ENCODE data around the gene PTS. TPM values are rescaled to one million over a fixed set of nuclear protein-coding genes. Genes with fewer than 3 reads are reported as not detected.

Gene PTS
- total RNA-seq, 1 donor from 2014 or later = 40.1 TPM

DNA sequence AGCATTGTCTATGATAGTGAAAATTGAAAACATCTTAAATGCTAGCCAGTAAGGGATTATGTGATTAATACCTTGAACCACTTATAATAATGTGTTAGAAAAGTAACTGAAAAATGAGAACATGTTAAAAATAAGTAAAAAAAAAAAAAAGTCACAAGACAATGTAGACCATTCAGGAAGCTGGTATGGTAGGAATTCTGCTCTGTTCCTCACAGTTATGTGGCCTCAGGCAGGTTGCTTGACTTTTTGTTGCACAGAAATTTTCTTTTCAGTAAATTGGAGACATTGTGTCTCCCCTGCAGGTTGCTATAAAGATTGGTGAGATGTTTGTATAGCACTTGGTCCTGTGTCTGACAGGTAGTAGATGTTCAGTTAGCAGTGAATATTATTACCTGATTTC lies 51.7 kb downstream of the PTS start:
- no peak for DNase-seq (ENCODE audit: low read depth, low spot score)
- H3K9me3 Mint-ChIP-seq = no peaks in the 10 kb centered on the region
- TF ChIP-seq, protein P1, sequence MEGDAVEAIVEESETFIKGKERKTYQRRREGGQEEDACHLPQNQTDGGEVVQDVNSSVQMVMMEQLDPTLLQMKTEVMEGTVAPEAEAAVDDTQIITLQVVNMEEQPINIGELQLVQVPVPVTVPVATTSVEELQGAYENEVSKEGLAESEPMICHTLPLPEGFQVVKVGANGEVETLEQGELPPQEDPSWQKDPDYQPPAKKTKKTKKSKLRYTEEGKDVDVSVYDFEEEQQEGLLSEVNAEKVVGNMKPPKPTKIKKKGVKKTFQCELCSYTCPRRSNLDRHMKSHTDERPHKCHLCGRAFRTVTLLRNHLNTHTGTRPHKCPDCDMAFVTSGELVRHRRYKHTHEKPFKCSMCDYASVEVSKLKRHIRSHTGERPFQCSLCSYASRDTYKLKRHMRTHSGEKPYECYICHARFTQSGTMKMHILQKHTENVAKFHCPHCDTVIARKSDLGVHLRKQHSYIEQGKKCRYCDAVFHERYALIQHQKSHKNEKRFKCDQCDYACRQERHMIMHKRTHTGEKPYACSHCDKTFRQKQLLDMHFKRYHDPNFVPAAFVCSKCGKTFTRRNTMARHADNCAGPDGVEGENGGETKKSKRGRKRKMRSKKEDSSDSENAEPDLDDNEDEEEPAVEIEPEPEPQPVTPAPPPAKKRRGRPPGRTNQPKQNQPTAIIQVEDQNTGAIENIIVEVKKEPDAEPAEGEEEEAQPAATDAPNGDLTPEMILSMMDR (conservative IDR thresholded peaks at IDR 0.05) = no peak
- peaks cover 15% of the 10 kb centered on the region for H3K4me1 Mint-ChIP-seq
- no peak overlapping the region for H3K4me3 Mint-ChIP-seq
- H3K27ac Mint-ChIP-seq (ENCODE audit: unreplicated experiment) = no peak overlapping the region
- H3K36me3 Mint-ChIP-seq (ENCODE audit: low read depth) = no peaks in the 10 kb centered on the region
- no peaks in the 10 kb centered on the region for H3K27me3 Mint-ChIP-seq (ENCODE audit: low read depth)

DNA sequence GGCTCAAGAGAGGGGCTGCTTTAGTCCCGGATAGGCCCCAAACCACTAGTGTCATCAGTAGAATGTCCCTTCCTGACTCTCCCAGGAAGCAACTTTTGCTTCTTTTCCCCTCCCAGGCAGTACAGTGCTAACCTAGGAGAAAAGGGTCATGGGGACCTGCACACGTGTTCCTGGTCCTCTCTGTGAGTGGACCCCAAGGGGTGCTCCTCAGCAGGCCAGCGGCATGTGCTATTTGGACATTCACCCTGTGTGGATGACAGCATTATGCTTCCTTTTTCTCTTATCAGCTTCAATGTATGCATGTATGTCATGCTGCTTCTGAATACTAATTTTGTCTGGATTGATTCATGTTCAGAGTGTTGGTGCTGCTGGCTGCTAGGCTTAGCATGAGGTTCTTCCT lies 52.6 kb downstream of the PTS start:
- no peak overlapping the region for H3K4me3 Mint-ChIP-seq
- TF ChIP-seq, protein P1 (conservative IDR thresholded peaks at IDR 0.05) = no peak
- H3K36me3 Mint-ChIP-seq (ENCODE audit: low read depth) = no peaks in the 10 kb centered on the region
- H3K27ac Mint-ChIP-seq (ENCODE audit: unreplicated experiment) = no peak overlapping the region
- no peaks in the 10 kb centered on the region for H3K27me3 Mint-ChIP-seq (ENCODE audit: low read depth)
- peaks cover 15% of the 10 kb centered on the region for H3K4me1 Mint-ChIP-seq
- H3K9me3 Mint-ChIP-seq = no peaks in the 10 kb centered on the region
- DNase-seq (ENCODE audit: low read depth, low spot score) = no peak

DNA sequence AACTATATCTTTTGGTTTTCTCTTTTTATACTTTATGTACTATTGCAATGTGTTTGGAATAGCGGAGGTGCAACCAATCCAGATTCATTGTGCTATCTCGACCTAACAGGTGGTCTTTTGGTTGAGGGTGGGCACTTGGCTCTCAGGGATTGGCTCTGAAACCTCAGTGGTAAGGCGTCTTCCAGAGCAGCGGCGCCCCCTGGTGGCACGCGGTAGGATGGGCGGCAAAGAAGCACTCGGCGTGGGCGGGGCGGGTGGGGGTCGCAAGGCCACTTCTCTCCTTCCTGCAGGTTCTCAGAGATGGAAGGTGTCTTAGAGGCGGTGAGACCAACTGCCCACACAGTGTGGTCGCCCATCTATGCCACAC lies 53.7 kb downstream of the PTS start:
- TF ChIP-seq, protein P1 (conservative IDR thresholded peaks at IDR 0.05) = peak; percentile 78
- no peaks in the 10 kb centered on the region for H3K9me3 Mint-ChIP-seq
- peaks cover 15% of the 10 kb centered on the region for H3K4me1 Mint-ChIP-seq
- no peaks in the 10 kb centered on the region for H3K27me3 Mint-ChIP-seq (ENCODE audit: low read depth)
- H3K27ac Mint-ChIP-seq (ENCODE audit: unreplicated experiment) = no peak overlapping the region
- no peak overlapping the region for H3K4me3 Mint-ChIP-seq
- H3K36me3 Mint-ChIP-seq (ENCODE audit: low read depth) = no peaks in the 10 kb centered on the region
- peak; percentile 75 for DNase-seq (ENCODE audit: low read depth, low spot score)

DNA sequence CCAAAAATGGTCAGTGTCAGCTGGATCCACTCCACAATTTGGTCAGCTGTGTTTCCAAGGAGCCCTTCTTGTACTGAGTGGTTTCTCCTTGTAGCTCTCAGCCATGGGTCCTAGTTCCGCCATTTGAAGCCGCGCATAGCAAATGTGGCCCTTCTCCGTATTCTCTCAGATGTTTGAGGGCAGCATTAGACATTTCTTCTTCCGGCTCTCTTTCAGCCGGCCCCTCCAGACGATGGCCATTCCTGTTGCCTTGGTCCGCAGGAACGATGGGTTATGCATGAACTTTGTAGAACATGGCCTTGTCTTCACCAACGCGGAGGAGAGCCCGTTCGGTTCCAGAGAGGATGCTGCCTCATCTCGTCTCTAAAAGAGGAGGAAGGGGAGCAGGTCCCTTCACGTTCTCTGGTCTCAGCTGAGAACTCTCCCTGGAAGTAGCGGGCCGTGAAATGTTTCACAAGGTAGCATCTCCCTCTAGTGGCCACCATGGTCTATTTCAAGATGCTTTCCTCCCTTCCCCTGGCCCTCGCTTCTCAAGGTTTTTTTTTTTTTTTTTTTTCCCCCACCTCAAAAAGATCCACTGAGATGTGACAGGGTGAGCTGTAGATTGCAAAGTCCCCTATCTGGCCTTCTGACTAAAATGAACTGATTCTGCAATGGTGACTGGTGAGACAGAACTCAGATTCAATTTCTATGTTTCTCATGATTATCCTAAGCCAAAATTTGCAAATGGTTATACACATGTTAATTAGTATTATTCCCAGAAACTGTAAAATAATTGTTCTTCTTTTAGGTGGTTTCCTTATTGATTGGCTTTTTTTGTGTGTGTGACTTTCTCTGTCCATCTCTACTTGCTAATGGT lies 54.3 kb downstream of the PTS start:
- DNase-seq (ENCODE audit: low read depth, low spot score) = peak; percentile 61
- H3K27ac Mint-ChIP-seq (ENCODE audit: unreplicated experiment) = no peak overlapping the region
- TF ChIP-seq, protein P1 (conservative IDR thresholded peaks at IDR 0.05) = peak; percentile 71
- H3K27me3 Mint-ChIP-seq (ENCODE audit: low read depth) = no peaks in the 10 kb centered on the region
- peak overlapping the region; percentile 86 for H3K4me3 Mint-ChIP-seq
- no peaks in the 10 kb centered on the region for H3K9me3 Mint-ChIP-seq
- no peaks in the 10 kb centered on the region for H3K36me3 Mint-ChIP-seq (ENCODE audit: low read depth)
- H3K4me1 Mint-ChIP-seq = peaks cover 15% of the 10 kb centered on the region

DNA sequence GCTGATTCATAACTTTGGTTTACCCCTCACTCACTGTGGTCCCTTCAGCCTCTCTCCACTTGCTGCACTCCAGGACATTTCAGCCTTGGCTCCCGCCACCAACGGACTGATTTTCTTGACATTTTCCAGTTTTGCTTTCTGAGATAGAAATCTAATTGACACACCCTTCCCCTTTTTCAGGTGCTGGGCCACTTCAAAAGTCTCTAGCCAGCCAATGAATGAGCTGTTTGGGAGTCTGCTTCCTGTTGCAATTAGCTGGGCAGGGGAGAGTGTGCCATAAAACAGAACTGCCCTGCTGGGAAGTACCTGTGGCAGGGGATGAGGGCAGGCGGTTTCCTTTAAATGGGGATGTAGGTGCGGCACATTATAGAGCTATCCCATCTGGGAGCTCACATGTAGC lies 55.5 kb downstream of the PTS start:
- H3K27me3 Mint-ChIP-seq (ENCODE audit: low read depth) = no peaks in the 10 kb centered on the region

More for the DNA sequence above, 55.5 kb downstream of the PTS start:
- Mint-ChIP-seq H3K4me1 (peaks cover 15% of the 10 kb centered on the region), H3K27ac (ENCODE audit: unreplicated experiment) (no peak overlapping the region), H3K9me3 (no peaks in the 10 kb centered on the region), H3K36me3 (ENCODE audit: low read depth) (no peaks in the 10 kb centered on the region), H3K4me3 (no peak overlapping the region)
- TF ChIP-seq, protein P1 (conservative IDR thresholded peaks at IDR 0.05) = no peak
- no peak for DNase-seq (ENCODE audit: low read depth, low spot score)

Other genes starting within 250 kb of the PTS start
- 52.4 and 52.9 TPM in 2 replicates for gene DLAT, start 201.0 kb upstream of the PTS start, total RNA-seq
- gene PIH1D2, start 152.4 kb upstream of the PTS start, total RNA-seq = 3.6 and 4.5 TPM in 2 replicates
- gene NKAPD1, start 152.1 kb upstream of the PTS start, total RNA-seq = 33.1 and 34.4 TPM in 2 replicates
- 90.8 and 92.7 TPM in 2 replicates for gene TIMM8B, start 139.7 kb upstream of the PTS start, total RNA-seq
- 41.4 and 48.1 TPM in 2 replicates for gene SDHD, start 139.6 kb upstream of the PTS start, total RNA-seq
- gene IL18, start 62.3 kb upstream of the PTS start, total RNA-seq = not detected in 2 replicates
- 0.41 TPM in 1 of 2 replicates, not detected in the other for gene TEX12, start 59.1 kb upstream of the PTS start, total RNA-seq
- gene BCO2, start 50.9 kb upstream of the PTS start, total RNA-seq = 1.0 and 1.5 TPM in 2 replicates
- gene PLET1, start 34.4 kb downstream of the PTS start, total RNA-seq = not detected in 2 replicates